Hepatocyte (in vitro differentiated cells): ENCODE data around the gene BTBD8. TPM values are rescaled to one million over a fixed set of nuclear protein-coding genes. Genes with fewer than 3 reads are reported as not detected.

Experiments
- DNase-seq: peaks from one replicate; pipeline ENCODE4 v3.0.0-alpha.2; 2016; ENCODE audit warnings: low spot score
- H2AFZ ChIP-seq: fragments of 200-600 bp; sonication (generic); 2 replicates; pipeline ENCODE4 v1.6.0; 2016; ENCODE audit warnings: antibody characterized with exemption, mild to moderate bottlenecking
- H3K27ac ChIP-seq: fragments of 200-600 bp; sonication (generic); 2 replicates; pipeline ENCODE4 v1.5.1; 2016; ENCODE audit warnings: mild to moderate bottlenecking
- H3K27me3 ChIP-seq: fragments of 200-600 bp; sonication (generic); 2 replicates; pipeline ENCODE4 v1.6.1; 2016
- H3K36me3 ChIP-seq: fragments of 200-600 bp; sonication (generic); replicated peaks from 2 replicates; pipeline ENCODE4 v1.5.1; 2016; ENCODE audit warnings: low read depth; ENCODE audit not compliant: insufficient read depth
- H3K4me1 ChIP-seq: fragments of 200-600 bp; sonication (generic); 2 replicates; pipeline ENCODE4 v1.5.1; 2016; ENCODE audit warnings: mild to moderate bottlenecking, moderate library complexity; ENCODE audit not compliant: insufficient read depth
- H3K4me2 ChIP-seq: fragments of 200-600 bp; sonication (generic); 2 replicates; pipeline ENCODE4 v1.6.0; 2016
- H3K4me3 ChIP-seq: fragments of 200-600 bp; sonication (generic); 2 replicates; pipeline ENCODE4 v1.5.1; 2016; ENCODE audit warnings: mild to moderate bottlenecking
- H3K79me2 ChIP-seq: fragments of 200-600 bp; sonication (generic); 2 replicates; pipeline ENCODE4 v1.6.0; 2017; ENCODE audit warnings: mild to moderate bottlenecking
- H3K9me2 ChIP-seq: fragments of 200-600 bp; sonication (generic); replicated peaks from 2 replicates; pipeline ENCODE4 v1.6.0; 2017; ENCODE audit warnings: mild to moderate bottlenecking; ENCODE audit not compliant: insufficient read depth
- H3K9me3 ChIP-seq: fragments of 200-600 bp; sonication (generic); 2 replicates; pipeline ENCODE4 v1.5.1; 2016; ENCODE audit warnings: low read depth, mild to moderate bottlenecking
- H4K20me1 ChIP-seq: fragments of 200-600 bp; sonication (generic); 2 replicates; pipeline ENCODE4 v1.6.0; 2016; ENCODE audit warnings: mild to moderate bottlenecking; ENCODE audit not compliant: insufficient read depth, poor library complexity, severe bottlenecking
- EZH2 ChIP-seq: fragments of 200-600 bp; sonication (generic); IDR thresholded peaks from 2 replicates; pipeline ENCODE4 v1.6.1; 2016; ENCODE audit warnings: antibody characterized with exemption, mild to moderate bottlenecking, borderline replicate concordance
- EZH2phosphoT487 ChIP-seq: fragments of 200-600 bp; sonication (generic); IDR thresholded peaks from one replicate; pipeline ENCODE4 v1.6.1; 2018; ENCODE audit warnings: antibody characterized with exemption, mild to moderate bottlenecking, low read depth, moderate library complexity; ENCODE audit not compliant: unreplicated experiment, severe bottlenecking
- WGBS: methylation state at CpG from one replicate; pipeline ENCODE4 v1.1.6; 2016; ENCODE audit warnings: low lambda C conversion rate; ENCODE audit errors: missing lambda C conversion rate; 5-methylcytosine and 5-hydroxymethylcytosine counted together
- polyA plus RNA-seq: library from polyadenylated mRNA; unstranded; fragments of >200 nt; fragmentation: Nextera tagmentation; extraction: Ambion mirVana; gene quantifications from 2 replicates; pipeline ENCODE4 v1.2.1, GENCODE V29; 2016
- total RNA-seq: library from RNA; depleted of rRNA; stranded (reverse); fragments of >200 nt; gene quantifications from 2 replicates; pipeline ENCODE4 v1.2.3, GENCODE V29; 2014
- TF ChIP-seq, protein P1 (sequence below): fragments of 200-600 bp; sonication (generic); IDR thresholded peaks from 2 replicates; pipeline ENCODE4 v1.5.1; 2016; ENCODE audit warnings: antibody characterized with exemption, mild to moderate bottlenecking; ENCODE audit not compliant: poor library complexity

Gene BTBD8
- total and polyA plus RNA-seq, 2 experiments from 2014 or later, result 2.4 to 6.0 TPM

DNA sequence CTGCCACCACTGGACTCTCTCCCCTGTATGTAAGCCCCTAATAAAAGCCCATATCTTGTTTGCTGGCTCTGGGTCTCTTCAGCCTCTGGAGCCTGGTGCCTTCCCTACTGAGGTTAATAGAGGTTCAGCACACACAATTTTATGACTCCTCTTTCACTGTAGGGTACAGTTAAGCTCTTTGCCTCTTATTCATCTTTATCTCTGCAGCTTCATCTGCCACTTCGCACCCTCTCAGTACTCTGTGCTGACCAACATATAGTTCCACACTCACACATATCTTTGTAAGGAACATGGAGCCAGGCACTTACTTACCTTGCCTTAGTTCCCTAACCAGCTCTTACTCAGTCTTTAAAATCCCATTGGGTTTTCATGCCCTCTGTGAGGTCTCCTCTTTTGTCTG, 4.5 kb downstream of the BTBD8 start:
- TF ChIP-seq, protein P1, sequence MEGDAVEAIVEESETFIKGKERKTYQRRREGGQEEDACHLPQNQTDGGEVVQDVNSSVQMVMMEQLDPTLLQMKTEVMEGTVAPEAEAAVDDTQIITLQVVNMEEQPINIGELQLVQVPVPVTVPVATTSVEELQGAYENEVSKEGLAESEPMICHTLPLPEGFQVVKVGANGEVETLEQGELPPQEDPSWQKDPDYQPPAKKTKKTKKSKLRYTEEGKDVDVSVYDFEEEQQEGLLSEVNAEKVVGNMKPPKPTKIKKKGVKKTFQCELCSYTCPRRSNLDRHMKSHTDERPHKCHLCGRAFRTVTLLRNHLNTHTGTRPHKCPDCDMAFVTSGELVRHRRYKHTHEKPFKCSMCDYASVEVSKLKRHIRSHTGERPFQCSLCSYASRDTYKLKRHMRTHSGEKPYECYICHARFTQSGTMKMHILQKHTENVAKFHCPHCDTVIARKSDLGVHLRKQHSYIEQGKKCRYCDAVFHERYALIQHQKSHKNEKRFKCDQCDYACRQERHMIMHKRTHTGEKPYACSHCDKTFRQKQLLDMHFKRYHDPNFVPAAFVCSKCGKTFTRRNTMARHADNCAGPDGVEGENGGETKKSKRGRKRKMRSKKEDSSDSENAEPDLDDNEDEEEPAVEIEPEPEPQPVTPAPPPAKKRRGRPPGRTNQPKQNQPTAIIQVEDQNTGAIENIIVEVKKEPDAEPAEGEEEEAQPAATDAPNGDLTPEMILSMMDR, result no peak
- TF ChIP-seq EZH2 (no peak), EZH2phosphoT487 (no peak)
- no peaks in the 10 kb centered on the region for H3K9me2 ChIP-seq
- no peaks in the 10 kb centered on the region for H3K36me3 ChIP-seq
- peak; percentile 19 for DNase-seq
- no peaks in the 10 kb centered on the region for H4K20me1 ChIP-seq
- peaks cover 4% of the 10 kb centered on the region for H3K9me3 ChIP-seq
- peaks cover under 1% of the 10 kb centered on the region for H3K4me1 ChIP-seq
- H3K27me3 ChIP-seq, result no peaks in the 10 kb centered on the region
- peaks cover 4% of the 10 kb centered on the region for H3K79me2 ChIP-seq
- no peak overlapping the region for H3K4me3 ChIP-seq
- H3K4me2 ChIP-seq, result no peak overlapping the region
- 79% methylated on average over 1 of the region's 1 CpG for WGBS
- peak overlapping the region; percentile 12 for H3K27ac ChIP-seq
- no peak overlapping the region for H2AFZ ChIP-seq

DNA sequence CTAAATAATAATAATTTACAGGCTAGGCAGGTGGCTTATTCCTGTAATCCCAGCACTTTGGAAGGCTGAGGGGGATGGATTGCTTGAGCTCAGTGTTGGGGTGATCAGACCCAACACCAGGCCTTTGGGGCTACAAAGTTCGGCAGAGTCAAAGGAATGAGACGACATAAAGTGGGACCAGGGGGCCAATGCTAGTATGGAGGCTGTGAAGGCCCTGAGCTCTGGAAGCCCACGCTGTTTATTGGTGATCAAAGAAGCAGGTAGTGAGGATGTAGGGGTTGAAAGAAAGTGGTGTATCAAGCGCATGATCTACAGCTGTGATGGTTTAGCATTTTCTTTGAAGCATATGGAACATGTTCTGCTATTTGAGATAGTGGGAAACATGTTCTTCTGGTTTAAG, 5.6 kb downstream of the BTBD8 start:
- Histone ChIP-seq H4K20me1 (no peaks in the 10 kb centered on the region), H3K9me2 (no peaks in the 10 kb centered on the region), H3K4me1 (no peaks in the 10 kb centered on the region), H2AFZ (no peak overlapping the region), H3K27me3 (no peaks in the 10 kb centered on the region), H3K36me3 (no peaks in the 10 kb centered on the region), H3K4me2 (no peak overlapping the region), H3K27ac (no peak overlapping the region), H3K4me3 (no peak overlapping the region), H3K79me2 (peaks cover 4% of the 10 kb centered on the region), H3K9me3 (peaks cover 4% of the 10 kb centered on the region)
- no peak for DNase-seq
- WGBS, result 90% methylated on average over 4 of the region's 4 CpGs
- no peak for TF ChIP-seq EZH2
- TF ChIP-seq EZH2phosphoT487, result no peak
- TF ChIP-seq, protein P1, result no peak

DNA sequence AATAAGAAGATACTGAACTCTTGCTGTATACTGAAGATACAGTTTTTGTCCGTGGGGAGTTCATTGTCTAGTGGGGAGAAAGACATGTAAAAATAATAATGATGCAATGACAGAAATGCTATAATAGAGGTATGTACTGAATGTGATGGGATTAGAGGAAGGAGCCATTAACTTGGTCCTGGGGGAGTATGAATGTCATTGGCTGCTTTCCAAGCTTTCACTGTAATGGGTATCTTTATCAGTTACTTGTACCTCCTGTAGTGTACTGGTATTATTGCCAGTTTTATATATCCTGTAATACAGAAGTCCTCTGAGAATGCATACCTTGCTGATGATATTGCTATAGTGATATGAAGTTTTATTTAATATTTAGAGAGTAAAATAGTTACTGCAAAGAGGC, 7.4 kb downstream of the BTBD8 start:
- no peak overlapping the region for H3K4me2 ChIP-seq
- WGBS, result 89% methylated on average over 1 of the region's 1 CpG
- H3K27ac ChIP-seq, result no peak overlapping the region
- peaks cover 4% of the 10 kb centered on the region for H3K9me3 ChIP-seq
- no peaks in the 10 kb centered on the region for H3K79me2 ChIP-seq
- H3K4me3 ChIP-seq, result no peak overlapping the region
- no peaks in the 10 kb centered on the region for H3K9me2 ChIP-seq
- H3K27me3 ChIP-seq, result no peaks in the 10 kb centered on the region
- DNase-seq, result no peak
- no peaks in the 10 kb centered on the region for H3K36me3 ChIP-seq
- no peaks in the 10 kb centered on the region for H4K20me1 ChIP-seq
- TF ChIP-seq EZH2 (no peak), EZH2phosphoT487 (no peak)
- TF ChIP-seq, protein P1, result no peak
- H3K4me1 ChIP-seq, result no peaks in the 10 kb centered on the region
- no peak overlapping the region for H2AFZ ChIP-seq

DNA sequence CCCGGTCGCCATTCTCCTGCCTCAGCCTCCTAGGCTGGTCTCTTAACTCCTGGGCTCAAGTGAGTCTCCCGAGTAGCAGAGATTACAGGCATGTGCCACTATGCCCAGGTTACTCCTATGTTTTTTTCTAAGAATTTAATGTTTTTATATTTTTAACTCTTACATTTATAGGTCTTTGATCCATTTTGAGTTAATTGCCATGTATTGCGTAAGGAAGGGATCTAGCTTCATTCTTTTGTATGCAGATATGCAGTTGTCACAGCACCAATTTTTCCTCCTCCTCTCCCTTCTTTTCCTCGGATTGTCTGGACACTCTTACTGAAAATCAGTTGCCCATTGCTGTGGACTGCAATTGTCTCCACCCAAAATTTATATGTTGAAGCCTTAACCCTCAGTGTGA, 11.5 kb downstream of the BTBD8 start:
- no peaks in the 10 kb centered on the region for H3K36me3 ChIP-seq
- DNase-seq, result no peak
- 98% methylated on average over 5 of the region's 5 CpGs for whole genome bisulfite sequencing

More for the DNA sequence above, 11.5 kb downstream of the BTBD8 start:
- Histone ChIP-seq H3K27ac (no peak overlapping the region), H3K4me2 (no peak overlapping the region), H3K79me2 (no peaks in the 10 kb centered on the region), H3K4me3 (no peak overlapping the region), H3K9me2 (no peaks in the 10 kb centered on the region), H2AFZ (no peak overlapping the region), H3K27me3 (no peaks in the 10 kb centered on the region), H3K9me3 (no peaks in the 10 kb centered on the region), H3K4me1 (no peaks in the 10 kb centered on the region), H4K20me1 (no peaks in the 10 kb centered on the region)
- TF ChIP-seq, protein P1, result no peak
- TF ChIP-seq EZH2phosphoT487, result no peak
- no peak for TF ChIP-seq EZH2
